HEK293T (cell line): ENCODE results near the gene SPEF2.

Experiments
- ARNT ChIP-seq: fragments of 450-650 bp; IDR thresholded peaks from 2 replicates; pipeline ENCODE4 v1.6.1; 2017; ENCODE audit warnings: mild to moderate bottlenecking
- BHLHE40 ChIP-seq: fragments of 450-650 bp; IDR thresholded peaks from 2 replicates; pipeline ENCODE4 v1.6.1; 2016; ENCODE audit warnings: mild to moderate bottlenecking, moderate library complexity, borderline replicate concordance
- ELF4 ChIP-seq: fragments of 450-650 bp; IDR thresholded peaks from 2 replicates; pipeline ENCODE4 v1.6.1; 2017; ENCODE audit warnings: antibody characterized with exemption
- HDGF ChIP-seq: fragments of 450-650 bp; IDR thresholded peaks from 2 replicates; pipeline ENCODE4 v1.6.1; 2017; ENCODE audit warnings: antibody characterized with exemption, borderline replicate concordance
- NFRKB ChIP-seq: fragments of 450-650 bp; IDR thresholded peaks from 2 replicates; pipeline ENCODE4 v1.6.1; 2016; ENCODE audit warnings: mild to moderate bottlenecking, moderate library complexity
- PKNOX1 ChIP-seq: fragments of 450-650 bp; IDR thresholded peaks from 2 replicates; pipeline ENCODE4 v1.6.1; 2016
- SP1 ChIP-seq: fragments of 450-650 bp; IDR thresholded peaks from 2 replicates; pipeline ENCODE4 v1.6.1; 2017
- SUZ12 ChIP-seq: fragments of 450-650 bp; IDR thresholded peaks from 2 replicates; pipeline ENCODE4 v1.6.1; 2016; ENCODE audit warnings: mild to moderate bottlenecking
- TARDBP ChIP-seq: fragments of 450-650 bp; IDR thresholded peaks from 2 replicates; pipeline ENCODE4 v1.6.1; 2016

- TF ChIP-seq SP1 (no peak), ARNT (no peak), BHLHE40 (no peak), TARDBP (no peak), NFRKB (no peak), ELF4 (no peak), SUZ12 (no peak), PKNOX1 (no peak), HDGF (no peak)
These were observed 159.1 kb downstream of the SPEF2 start for GRCh38 chr5:35776757-35777156.
